Panc1 (cell line): ENCODE data around the gene OGA. TPM values are rescaled to one million over a fixed set of nuclear protein-coding genes. Genes with fewer than 3 reads are reported as not detected.

Source experiments
- ATAC-seq: fragments of 200-7000 bp; cut with Tn5 transposase; 2 replicates; pipeline ENCODE4 v1.9.1; 2020; ENCODE audit warnings: mild to moderate bottlenecking, moderate library complexity
- BruUV-seq: library from RNA; stranded (reverse); fragments of 400-500 nt; replicated peaks from 2 replicates; lab custom pipeline; 2021; lab: Mats Ljungman, UMichigan
- CTCF ChIA-PET: fragments of 300-600 bp; sonication (Branson Sonifier 250); formaldehyde crosslinking; loops from one replicate; lab custom pipeline; 2022; ENCODE audit warnings: antibody characterized with exemption; lab: Charles Lee
- POLR2A ChIA-PET: fragments of 300-600 bp; sonication (Branson Sonifier 250); formaldehyde crosslinking; loops from one replicate; lab custom pipeline; 2022; ENCODE audit warnings: antibody characterized with exemption; lab: Charles Lee
- DNase-seq: peaks from one replicate; pipeline ENCODE4 v3.0.0-alpha.2; 2010; ENCODE audit warnings: low read depth, low spot score
- H3K27ac ChIP-seq: 2 replicates; pipeline ENCODE4 v1.5.1; 2011; ENCODE audit warnings: mild to moderate bottlenecking, low read length, inconsistent platforms
- H3K27me3 ChIP-seq: fragments of 200-500 bp; sonication (Bioruptor generic); 2 replicates; pipeline ENCODE4 v1.6.0; 2014; ENCODE audit warnings: low read length, inconsistent platforms; ENCODE audit not compliant: control insufficient read depth, insufficient read depth
- H3K36me3 ChIP-seq: fragments of 200-500 bp; sonication (Bioruptor generic); 2 replicates; pipeline ENCODE4 v1.5.1; 2014; ENCODE audit warnings: inconsistent platforms, mild to moderate bottlenecking, low read length, moderate library complexity; ENCODE audit not compliant: control insufficient read depth, insufficient read depth
- H3K4me1 ChIP-seq: 2 replicates; pipeline ENCODE4 v1.5.1; 2011; ENCODE audit warnings: inconsistent platforms, mild to moderate bottlenecking, low read length, moderate library complexity; ENCODE audit not compliant: control insufficient read depth, insufficient read depth
- H3K4me3 ChIP-seq, 2 experiments: 2 replicates each; pipeline ENCODE4 v1.5.1; 2011 to 2012; ENCODE audit warnings: low read depth in 2 of 2, low read length in 2 of 2, mild to moderate bottlenecking in 2 of 2, inconsistent platforms in 1 of 2, moderate library complexity in 1 of 2
- H3K9me3 ChIP-seq: fragments of 200-500 bp; sonication (Bioruptor generic); 2 replicates; pipeline ENCODE4 v1.5.1; 2014; ENCODE audit warnings: low read depth, mild to moderate bottlenecking, inconsistent platforms, low read length, moderate library complexity; ENCODE audit not compliant: control insufficient read depth, insufficient read depth
- CTCF ChIP-seq: fragments of 450-650 bp; IDR thresholded peaks from 2 replicates; pipeline ENCODE4 v1.5.1; 2017; ENCODE audit warnings: mild to moderate bottlenecking
- POLR2AphosphoS5 ChIP-seq: IDR thresholded peaks from 2 replicates; pipeline ENCODE4 v1.6.1; 2012; ENCODE audit warnings: mild to moderate bottlenecking, low read depth, low read length, moderate library complexity
- REST ChIP-seq, 2 experiments: IDR thresholded peaks; 2 replicates each; pipeline ENCODE4 v1.6.1; 2011 to 2012; ENCODE audit warnings: low read depth in 2 of 2, control low read depth in 1 of 2, low read length in 1 of 2, mild to moderate bottlenecking in 1 of 2, moderate library complexity in 1 of 2; ENCODE audit not compliant: insufficient read depth in 1 of 2
- SIN3A ChIP-seq: IDR thresholded peaks from 2 replicates; pipeline ENCODE4 v1.6.1; 2012; ENCODE audit warnings: low read depth, mild to moderate bottlenecking, low read length, moderate library complexity, borderline replicate concordance; ENCODE audit not compliant: insufficient read depth
- TCF7L2 ChIP-seq: IDR thresholded peaks from 2 replicates; pipeline ENCODE4 v1.6.1; 2011; ENCODE audit warnings: mild to moderate bottlenecking, low read depth, low read length, inconsistent platforms
- in situ Hi-C: cut with HindIII; loops from 2 replicates; pipeline ENCODE4 v1.10.0; 2016; ENCODE audit warnings: low sequenced_read_pairs, low pct_unique_long_range_greater_than_20kb
- intact Hi-C: fragments of 100-400 bp; cut with micrococcal nuclease; formaldehyde crosslinking; loops from one replicate; pipeline ENCODE4 v1.10.0; 2022; ENCODE audit not compliant: unreplicated experiment
- total RNA-seq: library from RNA; stranded (reverse); gene quantifications from one replicate; pipeline ENCODE4 v1.2.1, GENCODE V29; 2021; ENCODE audit not compliant: unreplicated experiment

The OGA gene
- total RNA-seq, 1 experiment from 2014 or later = 117 TPM

- H3K9me3 ChIP-seq = no peaks in the 10 kb centered on the region
- H3K36me3 ChIP-seq = no peaks in the 10 kb centered on the region
- BruUV-seq = no TSS peak
- DNase-seq = no peak
- no peak overlapping the region for H3K27ac ChIP-seq
- ChIA-PET CTCF (interaction anchor here (1.2 kb wide), 1 partner anchor 9 kb away, joined by 6 read pairs; no protein-coding TSS in a partner anchor), POLR2A (no interaction called here)
- intact Hi-C loops = no loop called here
- no peaks in the 10 kb centered on the region; the same call in 1 of the 2 replicates for H3K27me3 ChIP-seq
- ATAC-seq = no peak
- H3K4me3 ChIP-seq = no peak overlapping the region
- no peaks in the 10 kb centered on the region for H3K4me1 ChIP-seq
- in situ Hi-C loops = no loop called here
- TF ChIP-seq CTCF (no peak), REST (IDR thresholded peaks at IDR 0.05; ENCODE audit: insufficient read depth in 1 of 2, low read depth in 2 of 2, low read length in 1 of 2) (no peak), TCF7L2 (no peak), POLR2AphosphoS5 (no peak), SIN3A (no peak)
Observed at GRCh38 chr10:101771380-101771779, 46.9 kb downstream of the OGA start.

- Histone ChIP-seq H3K27ac (no peak overlapping the region), H3K36me3 (no peaks in the 10 kb centered on the region), H3K9me3 (no peaks in the 10 kb centered on the region), H3K27me3 (no peaks in the 10 kb centered on the region; the same call in 1 of the 2 replicates), H3K4me3 (no peak overlapping the region), H3K4me1 (no peaks in the 10 kb centered on the region)
- POLR2A ChIA-PET = no interaction called here
- intact Hi-C loops (no loop called here), in situ Hi-C loops (no loop called here)
- no peak for TF ChIP-seq REST (IDR thresholded peaks at IDR 0.05; ENCODE audit: insufficient read depth in 1 of 2, low read depth in 2 of 2, low read length in 1 of 2)
- no peak for TF ChIP-seq CTCF
- no peak for TF ChIP-seq TCF7L2
- TF ChIP-seq POLR2AphosphoS5 = no peak
- TF ChIP-seq SIN3A = no peak
- CTCF ChIA-PET = interaction anchor here (0.6 to 1.2 kb wide), 3 partner anchors 10 to 160 kb away, joined by 3 to 7 read pairs (median 6); no protein-coding TSS in a partner anchor
- DNase-seq (no peak), ATAC-seq (no peak)
- no TSS peak for BruUV-seq
Observed at GRCh38 chr10:101770331-101771215, 47.7 kb downstream of the OGA start.
